HG03280 (cell line): Measurements from ENCODE around the gene ROR1.

Experiments
- ATAC-seq: cut with Tn5 transposase; IDR thresholded peaks from one replicate; pipeline ENCODE4 v1.9.1; 2021; ENCODE audit warnings: mild to moderate bottlenecking, moderate library complexity; ENCODE audit not compliant: unreplicated experiment

The ROR1 gene

DNA sequence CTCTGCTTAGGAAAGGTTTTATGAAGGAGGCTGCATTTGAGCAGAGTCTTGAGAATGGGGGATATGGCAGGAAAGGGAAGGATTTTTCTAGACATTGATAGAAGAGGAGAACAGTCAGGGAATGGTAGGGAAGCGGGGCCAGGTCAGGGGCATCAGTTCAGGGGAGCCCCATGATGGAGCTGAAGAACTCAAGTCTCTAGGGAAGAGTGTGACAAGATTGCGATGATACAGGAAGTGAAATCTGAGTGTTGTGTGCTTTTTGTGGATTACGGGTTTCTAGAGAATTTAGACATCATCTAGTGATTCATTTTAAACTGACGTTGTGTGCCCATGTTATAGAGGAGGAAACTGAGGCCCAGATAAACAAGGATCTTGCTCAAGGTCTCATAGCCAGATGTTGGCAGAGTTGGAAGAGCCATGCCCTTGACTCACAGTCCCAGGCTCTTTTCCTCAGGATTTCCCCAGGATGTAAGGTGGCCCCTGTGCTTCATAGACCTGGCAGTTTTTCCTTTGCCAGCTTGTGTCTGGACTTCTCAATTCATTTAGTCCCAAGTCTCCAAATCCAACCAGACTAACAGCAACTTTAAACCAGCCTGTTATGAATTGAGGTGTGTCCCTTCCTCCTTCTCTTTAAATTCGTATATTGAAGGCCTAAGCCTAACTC, 130.3 kb downstream of the ROR1 start:
- no peak for ATAC-seq

DNA sequence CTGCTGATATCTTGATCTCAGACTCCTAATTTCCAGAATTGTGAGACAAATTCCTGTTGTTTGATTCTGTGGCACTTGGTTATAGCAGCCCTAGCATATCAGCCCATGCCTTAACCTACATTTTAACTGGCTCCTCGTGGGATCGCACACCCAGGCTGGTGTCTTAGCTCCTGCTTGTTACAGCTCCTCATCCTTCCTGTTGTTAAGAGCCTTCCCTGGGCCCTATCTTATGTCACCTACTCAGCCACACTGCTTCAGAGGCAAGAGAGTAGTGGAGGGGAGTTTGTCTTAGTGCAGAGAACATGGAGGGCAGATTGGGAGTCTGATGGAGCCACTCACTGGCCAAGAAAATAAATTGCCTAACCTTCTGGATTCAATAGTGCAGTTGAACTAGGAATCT, 131.0 kb downstream of the ROR1 start:
- no peak for ATAC-seq

DNA sequence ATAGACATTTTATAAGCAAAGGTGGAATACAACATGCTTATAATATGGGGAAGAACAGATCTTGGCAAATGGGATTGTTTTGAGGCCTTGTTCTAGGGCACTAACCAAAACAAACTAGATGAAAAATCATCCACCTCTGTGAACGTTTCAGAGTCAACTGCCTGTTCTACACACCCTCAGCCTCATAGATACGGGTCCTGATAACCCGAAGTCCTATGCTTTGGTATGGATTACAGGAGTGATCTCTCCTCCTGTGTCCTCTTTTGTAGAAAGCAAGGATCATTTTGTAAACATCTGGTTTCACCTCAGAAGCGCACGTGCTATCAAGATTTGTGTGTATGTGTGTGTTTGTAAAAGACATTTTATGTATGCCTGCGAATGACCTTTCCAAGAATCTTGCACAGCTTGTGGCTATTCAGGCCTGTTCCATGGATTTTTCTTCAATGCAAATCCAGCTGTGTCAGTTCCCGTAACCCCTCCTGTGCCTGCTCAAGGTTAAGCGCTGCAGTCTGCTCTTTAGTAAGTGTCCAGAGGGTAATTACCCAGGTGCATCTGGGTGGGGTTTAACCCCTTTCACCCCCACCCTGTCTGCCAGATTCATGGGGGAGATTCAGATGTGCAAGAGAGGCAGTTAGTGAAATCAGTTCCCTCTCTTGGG, 132.4 kb downstream of the ROR1 start:
- no peak for ATAC-seq

DNA sequence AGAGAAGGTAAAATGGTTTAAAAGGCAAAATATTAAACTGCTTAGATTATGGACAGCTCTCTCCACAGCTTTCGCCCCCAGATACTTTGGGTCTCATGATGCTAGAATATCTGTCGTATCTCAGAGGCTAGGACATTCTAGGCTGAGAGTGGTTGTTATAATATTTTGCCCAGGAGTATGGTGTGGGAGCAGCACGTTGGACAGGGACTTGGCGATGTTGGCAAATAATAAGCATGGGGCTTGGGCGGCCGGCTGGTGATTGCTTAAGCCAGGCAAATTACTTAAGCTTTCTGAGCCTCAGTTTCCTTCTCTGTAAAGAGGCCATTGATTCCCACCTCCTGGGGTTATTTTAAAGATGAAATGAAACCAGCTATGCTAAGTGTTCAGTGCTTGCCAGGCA, 133.2 kb downstream of the ROR1 start:
- no peak for ATAC-seq

DNA sequence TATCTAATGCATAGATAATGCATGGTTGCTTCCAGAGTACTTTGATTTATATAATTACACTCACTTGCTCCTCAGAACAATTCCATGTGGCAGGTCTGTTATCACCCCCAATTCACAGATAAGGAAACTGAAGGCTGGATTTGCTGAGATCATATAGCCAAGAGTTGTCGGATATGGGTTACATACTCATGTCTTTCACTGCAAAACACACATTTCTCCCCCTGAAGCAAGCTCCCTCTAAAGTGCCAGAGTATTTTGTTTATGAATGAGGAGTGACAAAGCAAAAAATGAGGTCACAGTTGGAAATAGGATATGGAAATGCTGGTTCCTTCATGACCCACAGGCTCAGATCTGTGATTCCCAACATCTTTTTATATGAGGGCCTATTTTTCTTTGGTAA, 134.2 kb downstream of the ROR1 start:
- ATAC-seq, result no peak

DNA sequence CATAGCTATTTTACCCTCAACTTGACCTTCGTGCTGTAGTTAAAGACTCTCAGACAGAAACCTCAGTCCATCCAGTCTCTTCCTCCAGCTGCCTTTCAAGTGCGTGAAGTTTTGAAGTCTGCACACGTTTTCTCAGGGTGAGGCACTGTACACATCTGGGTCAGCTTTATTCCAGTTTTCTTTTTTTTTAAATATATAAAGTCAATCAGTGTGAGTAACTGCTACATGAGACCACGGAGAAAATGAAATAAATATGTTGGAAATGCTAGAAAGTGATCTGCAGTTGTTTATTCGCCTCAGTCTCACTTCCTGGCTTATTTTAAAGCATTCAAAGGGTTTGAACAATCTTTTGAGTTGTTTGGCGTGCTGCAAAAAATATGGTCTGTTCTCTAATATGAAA, 135.7 kb downstream of the ROR1 start:
- ATAC-seq, result no peak

DNA sequence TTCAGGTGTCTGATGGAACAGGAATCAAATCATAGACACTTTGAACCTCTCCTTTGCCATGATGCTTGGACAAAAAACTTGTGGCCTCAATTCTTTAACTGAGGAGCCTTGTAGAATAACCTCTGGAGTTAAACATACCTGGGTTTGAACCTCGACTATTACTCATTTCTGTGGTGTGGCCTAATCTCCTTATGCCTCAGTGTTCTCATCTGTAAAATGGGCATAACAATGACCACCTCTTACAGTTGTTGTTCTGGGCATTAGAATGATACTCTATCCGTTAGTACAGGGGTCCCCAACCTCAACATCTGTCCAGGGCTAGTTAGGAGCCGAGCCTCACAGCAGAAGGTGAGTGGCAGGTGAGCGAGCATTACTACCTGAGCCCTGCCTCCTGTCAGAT, 137.2 kb downstream of the ROR1 start:
- ATAC-seq, result no peak

DNA sequence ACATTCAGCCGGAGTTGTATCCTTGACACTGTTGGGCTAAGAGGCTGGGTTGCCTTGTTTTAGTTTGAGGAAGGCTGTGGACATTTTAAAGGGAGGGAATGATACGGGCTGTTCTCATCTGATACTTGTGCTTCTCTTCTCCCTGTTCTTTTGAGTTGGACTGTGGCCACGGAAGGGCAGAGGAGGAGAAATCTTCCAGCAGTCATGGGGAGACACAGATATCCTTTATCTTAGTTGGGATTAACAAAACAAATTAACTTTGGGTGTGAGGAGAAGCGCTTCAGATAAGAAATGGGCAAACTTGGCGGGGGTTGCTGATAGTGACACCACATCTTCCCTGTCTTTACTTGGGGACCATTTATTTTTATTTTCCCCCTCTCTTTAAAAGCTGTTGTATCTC, 138.8 kb downstream of the ROR1 start:
- no peak for ATAC-seq

DNA sequence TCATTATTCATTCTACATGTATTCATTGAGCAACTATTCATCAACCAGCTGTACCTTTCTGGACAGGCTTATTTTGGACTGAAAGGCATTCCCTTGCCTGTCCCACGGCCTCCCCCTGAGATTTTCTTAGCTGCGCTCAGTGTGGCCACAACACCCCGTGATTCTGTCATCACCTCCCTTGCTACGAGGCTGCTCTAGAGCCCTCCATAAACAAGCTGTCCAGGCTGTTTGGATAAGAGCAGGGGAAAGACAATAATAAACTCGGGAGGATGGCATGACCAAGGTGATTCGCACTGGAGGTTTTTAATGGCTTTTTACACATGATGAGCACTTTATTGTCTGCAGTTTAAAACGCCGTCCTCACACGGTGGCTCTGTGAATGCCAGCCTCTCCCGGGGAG, 139.7 kb downstream of the ROR1 start:
- ATAC-seq, result no peak

DNA sequence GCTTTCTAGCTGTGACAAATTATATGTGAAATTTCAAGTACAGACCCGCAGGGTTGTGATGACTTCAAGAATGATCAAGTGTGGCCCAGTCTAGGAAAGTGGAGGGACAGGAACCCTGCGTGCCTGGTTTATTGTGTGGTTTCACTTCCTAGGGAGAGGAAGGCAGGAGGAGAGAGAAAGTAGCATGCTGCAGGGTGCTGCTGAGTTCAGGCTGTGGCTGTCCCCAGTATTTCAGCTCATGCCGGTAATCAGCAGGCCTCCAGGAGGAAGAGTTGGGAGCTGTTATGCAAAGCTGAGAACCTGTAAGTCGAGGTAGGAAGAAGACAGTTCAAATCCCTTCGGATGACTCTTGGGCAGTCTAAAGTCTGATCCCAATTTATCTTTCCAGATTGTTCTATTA, 140.4 kb downstream of the ROR1 start:
- ATAC-seq, result no peak

DNA sequence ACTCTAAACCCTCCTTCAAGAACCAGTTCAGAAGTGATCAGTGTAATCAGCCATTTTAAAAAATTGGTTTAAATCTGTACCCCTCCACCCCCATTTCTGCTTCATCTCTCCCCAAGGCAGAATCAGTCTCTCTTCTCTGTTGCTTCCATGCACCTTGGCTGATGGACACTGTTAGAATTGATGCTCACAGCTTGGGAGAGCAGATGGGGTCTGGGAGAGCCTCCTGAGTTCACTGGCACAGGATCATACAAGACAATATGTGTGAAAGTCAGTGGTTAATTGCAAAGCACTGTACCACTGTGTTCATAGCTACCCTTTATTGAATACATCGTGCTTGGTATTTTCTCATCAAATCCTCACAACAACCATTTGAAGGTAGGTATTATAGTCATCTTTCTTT, 140.9 kb downstream of the ROR1 start:
- ATAC-seq, result no peak

DNA sequence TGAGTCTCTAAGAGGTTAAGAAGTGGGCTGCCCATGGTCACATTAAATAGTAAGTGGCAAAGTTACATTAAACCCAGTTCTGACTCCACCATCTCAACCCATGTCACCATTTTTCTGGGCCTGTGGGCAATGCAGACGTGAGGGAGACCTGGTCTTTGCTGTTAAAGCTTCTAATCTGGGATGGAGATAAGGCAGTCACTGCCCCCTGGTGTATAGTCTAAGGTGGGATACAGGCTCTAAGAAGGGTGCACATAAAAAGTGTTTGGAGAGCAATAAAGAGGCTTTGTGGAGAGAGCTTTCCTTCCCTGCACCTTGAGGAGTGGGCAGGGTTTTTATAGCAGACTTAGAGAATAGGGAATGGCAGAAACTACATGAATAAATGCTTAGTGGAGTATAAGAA, 141.3 kb downstream of the ROR1 start:
- no peak for ATAC-seq

DNA sequence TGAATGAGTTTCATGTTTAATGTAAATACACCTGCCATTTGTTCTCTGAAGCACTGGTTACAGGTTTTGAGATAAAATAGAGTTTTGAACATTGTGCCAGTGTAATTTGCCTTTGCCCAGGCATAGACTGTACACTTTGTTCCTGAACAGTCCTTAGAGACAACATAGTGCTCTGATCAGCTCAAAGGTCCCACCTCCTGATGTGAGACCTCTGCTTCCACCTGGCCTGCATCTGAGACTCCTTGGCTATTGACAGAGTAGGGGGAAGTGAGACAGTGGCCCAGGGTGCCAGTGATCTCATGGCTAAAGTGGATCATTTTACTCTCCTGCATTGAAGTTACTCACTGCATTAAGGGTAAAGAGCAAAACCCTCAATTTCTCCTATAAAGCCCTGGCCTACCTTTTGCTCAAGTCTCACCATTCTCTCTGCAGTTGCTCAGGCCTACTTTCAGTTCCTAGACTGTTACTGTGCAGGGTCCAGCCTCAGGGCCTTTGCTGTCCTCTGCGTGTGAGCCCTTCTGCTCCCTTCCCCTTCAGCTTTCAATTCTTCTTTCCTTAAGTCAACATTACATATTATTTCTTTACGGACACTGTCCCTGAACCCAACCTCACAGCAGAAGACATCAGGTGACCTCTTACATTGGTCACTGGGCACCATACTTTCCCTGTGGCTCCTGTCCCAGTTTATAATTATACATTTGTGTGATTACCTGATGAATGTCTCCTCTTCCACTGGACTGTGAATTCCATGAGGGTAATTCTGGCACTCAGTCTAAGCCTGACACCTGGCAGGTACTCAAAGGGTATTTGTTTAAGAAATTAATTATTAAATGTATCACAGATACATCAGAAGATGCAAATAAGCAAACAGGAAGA, 142.9 kb downstream of the ROR1 start:
- ATAC-seq, result no peak

DNA sequence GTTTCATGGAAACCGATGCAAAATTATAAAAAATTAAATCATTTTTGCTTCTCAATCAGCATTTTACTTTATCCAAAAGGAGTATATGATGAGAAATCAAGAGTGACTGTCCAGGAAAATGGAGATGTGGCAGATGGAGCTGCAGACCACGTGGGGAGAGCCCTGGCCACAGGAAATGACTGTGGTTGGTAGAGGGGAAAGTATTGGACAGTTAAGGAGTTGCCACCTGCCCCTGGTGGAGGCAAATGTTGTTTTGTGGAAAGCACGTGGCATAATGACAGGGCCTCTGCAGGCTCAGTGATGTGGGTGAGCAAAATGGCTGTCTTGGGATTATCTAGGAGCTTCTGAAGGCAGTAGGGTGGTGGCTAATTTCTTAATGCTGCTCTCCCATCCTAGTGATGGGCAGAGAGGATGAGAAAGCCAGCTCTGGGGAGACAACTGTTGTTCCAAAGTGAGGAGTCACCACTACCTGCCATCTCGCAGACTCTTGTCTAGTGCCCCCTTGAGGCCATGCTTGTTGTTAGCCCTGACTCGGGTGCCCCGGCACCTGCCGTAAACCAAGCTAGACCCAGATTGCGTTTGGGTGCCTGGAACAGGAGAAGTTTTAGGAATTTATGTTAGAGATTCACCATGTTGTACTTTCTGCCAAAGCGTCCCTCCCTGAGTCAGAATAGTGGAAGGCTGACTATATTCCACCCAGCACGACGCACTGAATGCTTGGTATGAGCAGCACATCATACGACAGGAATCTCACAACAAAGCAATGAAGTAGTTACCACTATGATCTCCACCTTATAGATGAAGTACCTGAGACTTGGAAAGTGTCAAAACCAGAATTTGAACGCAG, 144.0 kb downstream of the ROR1 start:
- ATAC-seq, result peak; percentile 53

DNA sequence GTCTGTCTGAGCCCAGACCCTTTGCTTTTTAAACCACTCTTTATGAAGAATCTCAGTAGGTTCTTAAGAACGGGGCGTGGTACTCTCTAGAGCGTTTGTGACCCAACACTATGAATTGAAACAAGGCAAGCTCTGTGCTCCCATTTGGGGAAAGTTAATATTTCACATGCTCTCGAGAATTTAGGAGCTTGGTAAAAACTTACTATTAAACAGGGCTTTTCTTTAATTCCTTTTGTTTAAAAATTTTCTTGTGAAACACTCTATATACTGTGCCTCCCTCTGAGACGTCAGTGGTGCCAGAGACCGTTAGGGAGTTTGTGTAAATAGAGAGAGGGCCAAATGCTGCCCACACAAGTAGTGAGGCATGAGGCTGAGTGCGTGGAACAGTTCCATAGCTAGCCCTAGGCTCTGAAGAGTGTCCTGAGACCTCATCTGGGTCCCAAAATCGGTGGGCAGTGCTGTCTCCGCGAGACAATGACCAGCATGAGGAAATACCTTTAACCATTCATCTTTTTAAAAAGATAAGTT, 144.7 kb downstream of the ROR1 start:
- ATAC-seq, result no peak

DNA sequence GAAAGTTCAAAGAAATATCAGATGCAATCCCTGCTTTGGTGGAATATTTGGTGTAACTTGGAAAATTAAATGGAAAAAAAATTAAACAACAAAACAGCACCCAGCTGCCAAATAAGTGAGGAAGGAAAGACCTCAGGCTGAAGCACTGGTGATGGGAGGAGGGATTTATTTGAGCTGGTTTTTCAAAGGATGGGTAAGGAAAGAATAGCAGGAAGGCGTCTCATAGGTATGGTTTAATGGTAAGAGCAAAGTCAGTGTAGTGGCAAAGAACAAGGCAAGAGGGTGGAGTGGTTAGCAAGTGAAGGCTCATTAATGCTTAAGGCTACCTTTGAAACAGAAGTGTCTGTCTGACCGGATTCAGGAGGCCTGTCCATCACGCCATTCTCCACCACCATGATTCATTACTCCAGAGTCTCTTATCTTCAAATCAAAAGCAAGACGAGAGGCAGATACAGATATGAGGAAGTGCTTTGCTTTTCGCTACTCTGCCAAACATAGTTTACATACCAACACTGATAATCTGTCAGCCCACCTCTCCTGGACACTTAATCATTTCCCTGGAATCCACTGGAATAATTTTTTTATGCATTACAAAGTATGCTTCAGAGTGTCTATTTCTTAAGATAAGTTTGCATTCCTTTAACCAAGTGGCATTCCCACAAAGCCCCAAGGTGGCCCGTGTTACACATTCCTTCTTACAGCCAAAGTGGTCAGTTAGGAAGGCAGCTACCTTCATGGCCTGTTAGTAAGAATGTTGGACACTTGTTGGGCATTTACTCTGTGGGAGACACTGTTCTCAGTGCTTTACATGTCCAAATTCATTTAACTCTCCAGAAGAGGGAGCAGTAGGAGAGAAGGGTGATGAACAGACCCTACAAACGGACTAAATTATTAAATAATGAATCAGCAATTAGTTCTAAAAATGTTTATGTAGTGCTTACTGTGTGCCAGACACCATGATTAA, 146.6 kb downstream of the ROR1 start:
- ATAC-seq, result no peak

DNA sequence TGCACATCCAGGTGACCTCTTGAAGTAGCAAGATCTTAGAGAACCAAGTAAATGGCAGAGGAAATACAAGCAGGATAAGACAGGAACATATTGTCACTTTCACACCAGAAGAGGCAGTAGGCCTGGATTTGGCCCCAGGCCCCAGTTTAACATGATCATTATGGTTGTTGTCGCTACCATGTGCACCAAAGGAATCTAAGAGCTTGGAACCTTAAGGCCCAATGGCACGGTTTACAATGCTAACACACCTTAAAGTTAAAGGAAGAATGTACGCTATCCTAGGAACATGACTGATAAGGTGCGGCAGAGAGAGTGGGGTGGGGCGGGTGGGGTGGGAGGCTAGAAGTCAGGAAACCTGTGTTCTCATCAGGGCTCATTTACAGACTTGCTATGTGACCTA, 147.5 kb downstream of the ROR1 start:
- no peak for ATAC-seq

DNA sequence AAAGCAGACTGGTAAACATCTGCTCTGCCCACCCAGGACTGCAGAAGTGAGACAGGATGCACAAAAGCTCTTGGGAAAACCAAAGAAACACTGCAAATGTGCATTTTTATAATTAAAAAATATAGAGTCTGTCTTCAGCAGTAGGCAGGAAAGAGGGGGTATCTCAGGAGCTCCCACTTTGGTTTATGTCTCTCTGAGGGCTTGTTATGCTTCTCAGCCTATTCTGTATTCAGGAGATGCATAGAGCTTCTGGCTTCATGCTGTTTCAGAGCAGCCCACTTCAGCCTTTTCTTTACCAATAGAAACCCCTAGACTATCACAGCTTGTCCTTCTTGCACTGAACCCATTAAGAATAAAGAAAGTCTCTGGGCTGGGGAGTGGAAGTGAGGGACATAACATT, 148.0 kb downstream of the ROR1 start:
- no peak for ATAC-seq

DNA sequence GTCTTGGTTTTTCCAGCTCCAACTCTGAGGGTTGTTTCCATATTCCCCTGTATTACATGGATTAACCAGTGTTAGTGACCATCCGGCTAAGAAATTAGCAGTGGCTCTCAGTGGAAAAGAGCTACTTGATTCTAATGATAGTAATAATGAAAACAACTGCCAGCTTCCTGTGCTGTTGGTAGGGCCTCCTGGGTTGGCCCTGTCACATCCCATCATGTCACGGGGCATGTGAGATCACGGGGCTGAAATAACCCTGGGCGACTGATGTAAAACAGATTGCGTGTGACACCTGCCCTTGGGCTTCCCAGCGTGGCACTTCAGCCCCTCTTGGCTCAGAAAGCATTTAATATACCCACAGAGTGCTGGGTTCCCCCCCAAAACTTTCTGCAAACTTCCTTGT, 149.0 kb downstream of the ROR1 start:
- ATAC-seq, result no peak

DNA sequence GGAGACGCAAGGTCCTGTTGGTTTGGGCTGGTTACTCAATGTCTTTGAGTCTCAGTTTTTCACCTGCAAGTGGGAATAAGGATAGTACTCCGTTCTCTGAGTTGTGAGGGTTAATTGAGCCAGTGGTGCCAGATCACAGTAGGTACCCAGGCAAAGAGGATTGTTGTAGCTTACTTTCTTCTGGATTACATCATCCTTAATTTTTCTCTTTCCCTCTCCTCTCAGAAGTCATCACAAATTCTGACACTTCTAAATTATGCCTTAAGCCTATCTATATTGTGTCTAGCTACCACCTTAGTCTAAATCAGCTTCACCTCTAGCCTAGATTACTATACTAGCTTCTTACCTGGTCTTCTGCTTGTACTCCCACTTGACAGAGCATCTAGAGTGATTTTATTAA, 149.5 kb downstream of the ROR1 start:
- ATAC-seq, result no peak
